GM06990 (cell line): ENCODE data around the gene PML.

Source experiments
- DNase-seq: peaks from one replicate; pipeline ENCODE4 v3.0.0-alpha.2; 2011; ENCODE audit not compliant: insufficient read length; ENCODE audit errors: extremely low read depth
- H3K27me3 ChIP-seq: replicated peaks from 2 replicates; pipeline ENCODE4 v1.6.0; 2011; ENCODE audit warnings: low read length; ENCODE audit not compliant: control insufficient read depth, insufficient read depth
- H3K36me3 ChIP-seq: 2 replicates; pipeline ENCODE4 v1.5.1; 2011; ENCODE audit warnings: low read length; ENCODE audit not compliant: control insufficient read depth, insufficient read depth
- H3K4me3 ChIP-seq: replicated peaks from 2 replicates; pipeline ENCODE4 v1.5.1; 2011; ENCODE audit warnings: low read depth, mild to moderate bottlenecking, control low read depth, low read length
- CTCF ChIP-seq: IDR thresholded peaks from 2 replicates; pipeline ENCODE4 v1.5.1; 2011; ENCODE audit warnings: low read length, control low read depth, mild to moderate bottlenecking, inconsistent platforms; ENCODE audit not compliant: insufficient read depth, poor library complexity, severe bottlenecking

PML gene

GRCh38 chr15:73988445-73988969 lies 6.0 kb upstream of the PML start:
- no peak for TF ChIP-seq CTCF
- no peak for DNase-seq
- H3K27me3 ChIP-seq = no peaks in the 10 kb centered on the region
- H3K36me3 ChIP-seq = peaks cover 6% of the 10 kb centered on the region
- no peak overlapping the region for H3K4me3 ChIP-seq

- DNase-seq = no peak
- TF ChIP-seq CTCF = no peak
- no peaks in the 10 kb centered on the region for H3K27me3 ChIP-seq
- H3K4me3 ChIP-seq = no peak overlapping the region
- H3K36me3 ChIP-seq = peaks cover 5% of the 10 kb centered on the region
Observed at GRCh38 chr15:73989001-73989798, 5.3 kb upstream of the PML start.

- no peak for TF ChIP-seq CTCF
- Histone ChIP-seq H3K4me3 (no peak overlapping the region), H3K27me3 (no peaks in the 10 kb centered on the region), H3K36me3 (no peaks in the 10 kb centered on the region)
- no peak for DNase-seq
Observed at GRCh38 chr15:73990250-73991005, 4.1 kb upstream of the PML start.

DNA sequence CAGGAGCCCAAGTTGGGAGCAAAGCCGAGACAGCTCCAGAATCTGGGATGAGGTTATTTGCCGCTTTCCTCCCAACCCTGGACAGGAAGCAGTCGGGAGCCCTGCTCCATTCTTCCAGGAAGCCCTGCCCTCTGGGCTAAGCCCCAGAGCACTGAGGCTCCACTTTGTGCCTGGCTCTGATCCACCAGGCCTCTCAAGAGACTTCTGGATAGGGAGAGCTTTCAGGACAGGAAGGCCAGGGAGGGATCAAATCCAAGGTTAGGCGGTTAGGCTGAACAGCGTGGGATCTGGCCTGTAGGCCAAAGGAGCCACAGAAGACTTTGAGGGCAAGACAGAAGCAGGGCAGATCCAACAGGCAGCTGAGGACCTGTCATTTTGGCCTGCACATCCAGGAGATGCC lies 3.3 kb upstream of the PML start:
- Histone ChIP-seq H3K4me3 (peak overlapping the region; percentile 69), H3K27me3 (no peaks in the 10 kb centered on the region), H3K36me3 (no peaks in the 10 kb centered on the region)
- no peak for DNase-seq
- no peak for TF ChIP-seq CTCF

DNA sequence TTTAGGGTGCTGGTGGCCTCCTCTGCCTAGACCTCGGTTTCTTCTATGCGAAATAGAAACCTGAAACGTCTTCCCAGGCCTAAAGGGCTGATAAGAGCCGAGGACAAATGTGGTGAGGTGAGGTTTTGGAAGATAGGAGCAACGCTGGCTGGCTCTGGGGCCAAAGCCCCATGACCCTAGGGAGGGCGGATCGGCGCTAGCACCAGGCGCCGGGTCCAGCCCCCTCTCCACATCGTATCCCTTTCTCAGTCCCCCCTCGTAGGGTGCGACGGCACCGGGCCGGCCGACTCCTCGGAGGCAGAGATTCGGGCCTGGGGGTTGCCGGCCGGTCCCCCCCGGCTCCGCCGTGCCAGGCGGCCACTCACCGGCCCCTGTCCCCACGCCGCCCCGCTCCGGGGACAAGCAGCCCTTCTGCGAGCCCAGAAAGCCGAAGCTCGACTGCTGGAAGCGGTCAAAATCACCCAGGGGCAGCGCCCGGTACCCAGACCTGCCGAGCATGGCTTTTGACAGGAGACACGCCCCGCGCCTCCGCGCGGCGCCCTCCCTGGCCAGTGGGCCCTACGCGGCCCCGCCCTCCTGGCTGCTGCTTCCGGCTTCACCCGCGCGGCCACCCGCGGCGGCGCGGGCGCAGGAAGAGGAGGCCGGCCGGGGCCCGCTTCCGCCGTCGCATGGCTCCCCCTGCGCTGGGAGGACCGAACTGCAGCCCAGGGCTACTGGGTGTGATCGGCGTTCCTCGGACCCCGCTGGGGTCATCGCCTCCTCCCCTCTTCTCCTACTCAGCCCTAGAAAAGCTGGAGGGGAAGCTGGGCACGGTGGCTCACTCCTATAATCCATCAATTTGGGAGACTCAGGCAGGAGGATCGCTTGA lies 2.6 kb upstream of the PML start, which contains the start of gene STOML1:
Gene STOML1, minus strand, starts transcription at position 570 of the 868 bp plus-strand sequence. Its CDS starts 72 bp downstream, at position 498.
- peak within 1 kb of the TSS; percentile 69 for H3K4me3 ChIP-seq
- no peaks in the 10 kb centered on the region for H3K27me3 ChIP-seq
- no peaks in the 10 kb centered on the region for H3K36me3 ChIP-seq
- DNase-seq = peak; percentile 98
- peak; percentile 82 for TF ChIP-seq CTCF
